A673 (cell line): ENCODE measurements around the gene URB1.

Experiments used
- CTCF ChIP-seq: fragments of 300-800, 200-600 bp; sonication (generic); conservative IDR thresholded peaks from 2 replicates; pipeline ENCODE4 v1.5.1; 2017; ENCODE audit warnings: low read depth, mild to moderate bottlenecking, antibody characterized with exemption, low read length, moderate library complexity, mixed read lengths
- EZH2 ChIP-seq: fragments of 200-600 bp; sonication (generic); IDR thresholded peaks from 2 replicates; pipeline ENCODE4 v1.6.1; 2017; ENCODE audit warnings: borderline replicate concordance, low read depth, mild to moderate bottlenecking, mixed read lengths, antibody characterized with exemption, low read length; ENCODE audit not compliant: poor library complexity, severe bottlenecking

GRCh38 chr21:32278103-32278502, 114.7 kb downstream of the URB1 start:
- TF ChIP-seq CTCF (no peak), EZH2 (no peak)
